Mucosa of descending colon (tissue), 3 donors: ENCODE results near the gene HIGD1C. TPM values are rescaled to one million over a fixed set of nuclear protein-coding genes. Genes with fewer than 3 reads are reported as not detected.
"Not testable (repeated sequence)": the region's sequence is repeated elsewhere in the genome, so short reads cannot be mapped to it uniquely, and the experiment has no call there.

Experiments
- ATAC-seq: fragments of 200-7000 bp; cut with Tn5 transposase; one replicate; pipeline ENCODE4 v1.9.1; 2020; ENCODE audit warnings: mild to moderate bottlenecking, moderate library complexity
- DNase-seq, 3 donors: peaks; one replicate each; pipeline ENCODE4 v3.0.0-alpha.2; 2020
- H3K36me3 ChIP-seq: fragments of 200-600 bp; one replicate; pipeline ENCODE4 v1.8.0; 2021; ENCODE audit warnings: low read depth, mild to moderate bottlenecking
- H3K4me1 ChIP-seq: fragments of 200-600 bp; one replicate; pipeline ENCODE4 v1.8.0; 2021; ENCODE audit warnings: low read depth, mild to moderate bottlenecking
- H3K4me3 ChIP-seq: fragments of 200-600 bp; one replicate; pipeline ENCODE4 v1.8.0; 2021; ENCODE audit warnings: mild to moderate bottlenecking
- H3K9me3 ChIP-seq: fragments of 200-600 bp; one replicate; pipeline ENCODE4 v1.8.0; 2021; ENCODE audit warnings: mild to moderate bottlenecking
- CTCF ChIP-seq: fragments of 200-600 bp; IDR thresholded peaks from one replicate; pipeline ENCODE4 v1.8.0; 2022; ENCODE audit warnings: antibody characterized with exemption, mild to moderate bottlenecking
- intact Hi-C, 2 donors: fragments of 100-400 bp; cut with DNase I in 1 of 2; cut with micrococcal nuclease in 1 of 2; formaldehyde crosslinking; loops; one replicate each; pipeline versions ENCODE4 v1.11.0 to v1.11.1; 2022; cut with DNase I, micrococcal nuclease
- total RNA-seq, 3 donors: library from RNA; stranded (reverse); fragmentation: NEBNext Ultra II Directional in 2 of 3; extraction: Animal tissue kit (Norgen Biotek cat#: 25700) in 2 of 3; gene quantifications; one replicate each; pipeline versions ENCODE4 v1.2.1 to v1.2.4, GENCODE V29; 2021 to 2023
- donor health status: DM: no; HTN: no; CAD: no; lungs with moderate emphysema.
- donor health status: DM: no; HTN: no; CAD: no.
- donor health status: DM: no; HTN: yes; CAD: no.

HIGD1C gene
- total RNA-seq, 3 donors from 2014 or later = not detected

GRCh38 chr12:50949801-50950302 lies 2.5 kb upstream of the HIGD1C start:
- no peak for TF ChIP-seq CTCF
- Histone ChIP-seq H3K9me3 (no peaks in the 10 kb centered on the region), H3K4me3 (no peak overlapping the region), H3K36me3 (no peaks in the 10 kb centered on the region), H3K4me1 (no peaks in the 10 kb centered on the region)
- DNase-seq = no peak
- ATAC-seq = no peak
- intact Hi-C loops = no loop called here

DNA sequence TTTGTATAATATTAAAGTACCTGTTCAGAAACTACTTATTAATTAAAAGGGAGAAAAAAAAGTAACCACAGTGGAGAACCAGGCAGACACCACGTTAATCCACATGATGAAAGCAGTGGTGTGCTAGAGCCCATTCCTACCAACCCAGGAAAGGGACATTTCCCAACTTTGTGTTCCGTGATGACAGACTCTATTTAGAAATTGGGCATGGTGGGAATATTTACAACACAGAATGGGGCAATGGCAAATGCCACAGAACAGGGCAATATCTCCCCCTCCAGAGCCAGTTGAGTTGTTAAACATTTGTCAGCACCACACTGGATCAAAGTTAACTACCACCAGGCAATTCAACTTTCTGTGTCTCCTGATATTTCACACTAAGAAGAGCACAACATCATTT lies 1.2 kb upstream of the HIGD1C start:
- ATAC-seq (no peak), DNase-seq (no peak)
- no peaks in the 10 kb centered on the region for H3K9me3 ChIP-seq
- TF ChIP-seq CTCF = no peak
- H3K36me3 ChIP-seq = no peaks in the 10 kb centered on the region
- intact Hi-C loops = no loop called here
- no peaks in the 10 kb centered on the region for H3K4me1 ChIP-seq
- no peak overlapping the region for H3K4me3 ChIP-seq

- Histone ChIP-seq H3K36me3 (no peaks in the 10 kb centered on the region), H3K4me1 (no peaks in the 10 kb centered on the region), H3K4me3 (no peak overlapping the region), H3K9me3 (no peaks in the 10 kb centered on the region)
- no peak for TF ChIP-seq CTCF
- peak in 1 of 3 donors; percentile 9 for DNase-seq
- ATAC-seq = peak; percentile 14
- intact Hi-C loops = no loop called here
Observed at GRCh38 chr12:50953047-50953446, 703 bp downstream of the HIGD1C start.

DNA sequence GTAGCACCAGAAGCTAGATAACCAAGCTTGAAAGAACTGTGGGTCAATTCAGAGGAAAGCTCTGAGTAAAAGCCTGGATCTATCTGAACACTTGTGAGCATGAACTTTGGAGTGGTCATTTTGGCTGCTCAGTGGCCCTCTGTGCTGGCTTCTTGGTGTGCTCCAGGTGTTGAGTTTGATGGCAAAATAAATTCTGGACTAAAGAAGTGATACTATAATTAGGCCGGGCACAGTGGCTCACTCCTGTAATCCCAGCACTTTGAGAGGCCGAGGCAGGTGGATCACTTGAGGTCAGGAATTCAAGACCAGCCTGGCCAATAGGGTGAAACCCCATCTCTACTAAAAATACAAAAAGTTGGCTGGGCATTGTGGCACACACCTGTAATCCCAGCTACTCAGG lies 2.4 kb downstream of the HIGD1C start:
- H3K4me1 ChIP-seq, H3K9me3 ChIP-seq, H3K36me3 ChIP-seq, DNase-seq, H3K4me3 ChIP-seq, ATAC-seq, intact Hi-C loops: not testable (repeated sequence)

DNA sequence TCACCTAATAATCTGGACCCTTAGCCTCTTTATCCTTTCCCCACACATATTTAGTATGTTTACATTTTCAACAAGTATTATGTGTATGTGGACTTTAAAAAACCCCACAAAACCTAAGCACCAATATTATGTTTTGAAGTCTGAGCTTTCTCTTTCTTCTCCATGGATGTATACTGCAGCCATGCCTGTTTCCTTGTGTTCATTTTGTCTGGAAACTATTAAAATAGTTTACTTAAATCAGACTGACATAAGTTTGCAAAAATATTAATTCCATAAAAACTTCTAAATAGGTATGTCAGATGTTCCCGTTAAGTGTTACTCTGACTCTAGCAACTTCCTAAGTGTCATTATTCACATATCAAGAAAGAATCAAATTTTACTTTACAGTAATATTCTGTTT lies 2.9 kb downstream of the HIGD1C start:
- intact Hi-C loops = no loop called here
- Histone ChIP-seq H3K36me3 (no peaks in the 10 kb centered on the region), H3K4me1 (no peaks in the 10 kb centered on the region), H3K9me3 (no peaks in the 10 kb centered on the region), H3K4me3 (no peak overlapping the region)
- ATAC-seq (no peak), DNase-seq (no peak)
- no peak for TF ChIP-seq CTCF

GRCh38 chr12:50955697-50956096 lies 3.4 kb downstream of the HIGD1C start:
- no peak for TF ChIP-seq CTCF
- intact Hi-C loops = no loop called here
- DNase-seq (no peak), ATAC-seq (no peak)
- Histone ChIP-seq H3K4me1 (no peaks in the 10 kb centered on the region), H3K9me3 (no peaks in the 10 kb centered on the region), H3K36me3 (no peaks in the 10 kb centered on the region), H3K4me3 (no peak overlapping the region)
